Body of pancreas (tissue), 4 donors: ENCODE data around the gene DNAJC19. TPM values are rescaled to one million over a fixed set of nuclear protein-coding genes. Genes with fewer than 3 reads are reported as not detected.

Experiments used
- ATAC-seq: fragments of 150-250 bp; one replicate; pipeline ENCODE4 v1.9.1; 2016
- DNase-seq, 4 donors: peaks; one replicate each; pipeline ENCODE4 v3.0.0-alpha.2; 2019
- H3K27ac ChIP-seq, 4 donors: fragments of 200-600 bp; sonication (generic); 1 replicate in 3 of 4; 2 replicates in 1 of 4; pipeline versions ENCODE4 v1.5.1 to v1.6.1; 2016 to 2019; ENCODE audit warnings: mild to moderate bottlenecking in 1 of 4, mixed read lengths in 1 of 4, moderate library complexity in 1 of 4
- H3K27me3 ChIP-seq, 2 donors: fragments of 200-600 bp; sonication (generic); one replicate each; pipeline ENCODE4 v1.6.0; 2016; ENCODE audit warnings: mild to moderate bottlenecking in 1 of 2
- H3K36me3 ChIP-seq, 2 donors: fragments of 200-600 bp; sonication (generic); replicated peaks in 1 of 2; 2 replicates each; pipeline ENCODE4 v1.5.1; 2016; ENCODE audit warnings: low read depth in 2 of 2; ENCODE audit not compliant: insufficient read depth in 1 of 2
- H3K4me1 ChIP-seq: fragments of 200-600 bp; sonication (generic); one replicate; pipeline ENCODE4 v1.6.0; 2016
- H3K4me3 ChIP-seq, 2 donors: fragments of 200-600 bp; sonication (generic); 1 replicate in 1 of 2; 2 replicates in 1 of 2; pipeline ENCODE4 v1.5.1; 2016 to 2019
- H3K9me3 ChIP-seq, 3 donors: fragments of 200-600 bp; sonication (generic); 1 replicate in 2 of 3; 2 replicates in 1 of 3; pipeline ENCODE4 v1.5.1; 2016
- CTCF ChIP-seq, 7 experiments: fragments of 450-650 bp in 4 of 7; fragments of 200-600 bp in 3 of 7; sonication (generic) in 3 of 7; IDR thresholded peaks; one replicate each; pipeline ENCODE4 v1.5.1; 2016 to 2019; ENCODE audit warnings: antibody characterized with exemption in 7 of 7
- POLR2A ChIP-seq, 3 donors: fragments of 450-650 bp; IDR thresholded peaks; one replicate each; pipeline ENCODE4 v1.6.1; 2016; ENCODE audit warnings: antibody characterized with exemption in 3 of 3, mild to moderate bottlenecking in 2 of 3
- WGBS, 2 donors: methylation state at CpG; one replicate each; pipeline ENCODE4 v1.1.5; 2017; 5-methylcytosine and 5-hydroxymethylcytosine counted together
- intact Hi-C: fragments of 100-400 bp; cut with DNase I; formaldehyde crosslinking; loops from one replicate; pipeline ENCODE4 v1.15.1; 2023
- total RNA-seq, 2 donors: library from RNA; depleted of rRNA; stranded (reverse); fragments of >200 nt; gene quantifications; one replicate each; pipeline ENCODE4 v1.1.0, GENCODE V29; 2016

Gene DNAJC19
- total RNA-seq, 2 donors from 2014 or later, result 21.8 to 42.5 TPM

GRCh38 chr3:180973543-180973942, 16.0 kb downstream of the DNAJC19 start:
- WGBS, 2 donors, result 80 to 92% methylated on average over 2 of the region's 2 CpGs
- TF ChIP-seq POLR2A (IDR thresholded peaks at IDR 0.05) (no peak), CTCF (IDR thresholded peaks at IDR 0.05) (no peak)
- Histone ChIP-seq H3K4me1 (no peaks in the 10 kb centered on the region), H3K9me3 (no peaks in the 10 kb centered on the region), H3K36me3 (peaks cover 0 to 6% of the 10 kb centered on the region in 2 donors), H3K4me3 (no peak overlapping the region), H3K27ac (no peak overlapping the region), H3K27me3 (no peaks in the 10 kb centered on the region)
- DNase-seq (no peak), ATAC-seq (no peak)
- intact Hi-C loops, result no loop called here

- no peak for ATAC-seq
- H3K36me3 ChIP-seq, result peaks cover 0 to 12% of the 10 kb centered on the region in 2 donors
- no peak overlapping the region for H3K4me3 ChIP-seq
These were observed 18.6 kb downstream of the DNAJC19 start for GRCh38 chr3:180970931-180971330.

DNA sequence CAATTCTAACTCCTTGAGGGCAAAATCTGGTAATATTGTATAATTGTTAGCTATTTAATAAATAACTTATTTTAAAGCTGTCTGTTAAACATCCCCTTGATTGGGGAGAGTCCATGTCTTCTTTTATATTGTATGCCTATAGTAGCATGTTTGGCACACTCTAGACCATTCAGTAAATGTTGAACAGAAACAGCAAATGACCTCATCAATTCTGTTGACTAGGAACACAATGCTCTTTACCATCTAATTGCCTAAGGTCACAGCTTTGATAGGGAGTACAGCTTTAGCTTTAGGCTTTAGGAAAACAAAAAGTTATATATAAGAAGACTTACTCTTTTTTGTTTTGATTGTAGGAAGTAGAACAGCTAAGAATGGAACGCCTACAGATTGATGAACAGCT, 27.0 kb downstream of the DNAJC19 start:
- no peaks in the 10 kb centered on the region for H3K27me3 ChIP-seq
- no peak overlapping the region for H3K4me3 ChIP-seq
- H3K4me1 ChIP-seq, result no peaks in the 10 kb centered on the region
- ATAC-seq (no peak), DNase-seq (no peak)
- 95 to 100% methylated on average over 1 of the region's 1 CpG for WGBS, 2 donors
- no peak for TF ChIP-seq POLR2A (IDR thresholded peaks at IDR 0.05)
- no peak for TF ChIP-seq CTCF (IDR thresholded peaks at IDR 0.05)
- H3K36me3 ChIP-seq, result peaks cover 0 to 19% of the 10 kb centered on the region in 2 donors
- no peak overlapping the region for H3K27ac ChIP-seq
- no peaks in the 10 kb centered on the region for H3K9me3 ChIP-seq
- intact Hi-C loops, result no loop called here

More at GRCh38 chr3:180970931-180971330, 18.6 kb downstream of the DNAJC19 start:
- 94 to 96% methylated on average over 6 of the region's 6 CpGs for WGBS, 2 donors
- H3K27me3 ChIP-seq, result no peaks in the 10 kb centered on the region
- H3K27ac ChIP-seq, result no peak overlapping the region
- no peak for TF ChIP-seq CTCF (IDR thresholded peaks at IDR 0.05)
- intact Hi-C loops, result no loop called here
- H3K9me3 ChIP-seq, result no peaks in the 10 kb centered on the region
- no peak for DNase-seq
- no peaks in the 10 kb centered on the region for H3K4me1 ChIP-seq

GRCh38 chr3:180961552-180961951, 28.0 kb downstream of the DNAJC19 start:
- no peaks in the 10 kb centered on the region for H3K9me3 ChIP-seq
- intact Hi-C loops, result no loop called here
- no peak overlapping the region for H3K27ac ChIP-seq
- H3K36me3 ChIP-seq, result peaks cover 0 to 19% of the 10 kb centered on the region in 2 donors
- no peak for TF ChIP-seq CTCF (IDR thresholded peaks at IDR 0.05)
- TF ChIP-seq POLR2A (IDR thresholded peaks at IDR 0.05), result no peak
- DNase-seq, result no peak
- no peak overlapping the region for H3K4me3 ChIP-seq
- no peaks in the 10 kb centered on the region for H3K27me3 ChIP-seq
- 85 to 100% methylated on average over 1 of the region's 1 CpG for WGBS, 2 donors
- ATAC-seq, result no peak
- H3K4me1 ChIP-seq, result no peaks in the 10 kb centered on the region

DNA sequence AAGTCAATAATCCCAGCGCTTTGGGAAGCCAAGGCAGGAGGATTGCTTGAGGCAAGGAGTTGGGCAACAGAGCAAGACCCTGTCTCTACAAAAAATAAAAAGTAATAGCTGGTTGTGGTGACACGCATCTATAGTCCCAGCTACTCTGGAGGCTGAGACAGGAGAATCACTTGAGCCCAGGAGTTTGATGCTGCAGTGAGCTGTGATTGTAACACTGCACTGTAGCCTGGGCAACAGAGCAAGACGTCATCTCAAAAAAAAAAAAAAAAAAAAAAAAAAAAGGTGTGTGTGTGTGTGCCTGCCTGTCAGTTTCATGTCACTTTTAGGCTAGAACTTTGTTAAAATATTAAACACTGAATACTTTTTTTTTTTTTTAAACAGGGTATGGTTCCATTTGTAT, 28.4 kb downstream of the DNAJC19 start:
- H3K4me3 ChIP-seq, result no peak overlapping the region
- no peak for ATAC-seq
- WGBS, 2 donors, result 89 to 92% methylated on average over 3 of the region's 3 CpGs
- H3K27ac ChIP-seq, result no peak overlapping the region
- H3K9me3 ChIP-seq, result no peaks in the 10 kb centered on the region
- intact Hi-C loops, result no loop called here
- TF ChIP-seq CTCF (IDR thresholded peaks at IDR 0.05), result no peak
- no peak for TF ChIP-seq POLR2A (IDR thresholded peaks at IDR 0.05)
- DNase-seq, result no peak
- H3K36me3 ChIP-seq, result peaks cover 0 to 19% of the 10 kb centered on the region in 2 donors
- no peaks in the 10 kb centered on the region for H3K4me1 ChIP-seq
- H3K27me3 ChIP-seq, result no peaks in the 10 kb centered on the region
